ENCODE measurements around the gene TUBA4B.

- TF ChIP-seq, protein P1, sequence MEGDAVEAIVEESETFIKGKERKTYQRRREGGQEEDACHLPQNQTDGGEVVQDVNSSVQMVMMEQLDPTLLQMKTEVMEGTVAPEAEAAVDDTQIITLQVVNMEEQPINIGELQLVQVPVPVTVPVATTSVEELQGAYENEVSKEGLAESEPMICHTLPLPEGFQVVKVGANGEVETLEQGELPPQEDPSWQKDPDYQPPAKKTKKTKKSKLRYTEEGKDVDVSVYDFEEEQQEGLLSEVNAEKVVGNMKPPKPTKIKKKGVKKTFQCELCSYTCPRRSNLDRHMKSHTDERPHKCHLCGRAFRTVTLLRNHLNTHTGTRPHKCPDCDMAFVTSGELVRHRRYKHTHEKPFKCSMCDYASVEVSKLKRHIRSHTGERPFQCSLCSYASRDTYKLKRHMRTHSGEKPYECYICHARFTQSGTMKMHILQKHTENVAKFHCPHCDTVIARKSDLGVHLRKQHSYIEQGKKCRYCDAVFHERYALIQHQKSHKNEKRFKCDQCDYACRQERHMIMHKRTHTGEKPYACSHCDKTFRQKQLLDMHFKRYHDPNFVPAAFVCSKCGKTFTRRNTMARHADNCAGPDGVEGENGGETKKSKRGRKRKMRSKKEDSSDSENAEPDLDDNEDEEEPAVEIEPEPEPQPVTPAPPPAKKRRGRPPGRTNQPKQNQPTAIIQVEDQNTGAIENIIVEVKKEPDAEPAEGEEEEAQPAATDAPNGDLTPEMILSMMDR (IDR thresholded peaks at IDR 0.05; ENCODE audit: extremely low read depth in 1 of 2, insufficient read depth in 1 of 2, low read depth in 1 of 2, low read length in 2 of 2): no peak
- TF ChIP-seq MAX (IDR thresholded peaks at IDR 0.05; ENCODE audit: insufficient read depth, insufficient read length) (no peak), POLR2AphosphoS5 (IDR thresholded peaks at IDR 0.05; ENCODE audit: insufficient read depth, low read depth, low read length) (no peak), POLR2A (IDR thresholded peaks at IDR 0.05; ENCODE audit: low read depth, low read length) (no peak), EZH2 (IDR thresholded peaks at IDR 0.05; ENCODE audit: borderline replicate concordance, low read depth, low read length, severe bottlenecking) (no peak), MYC (IDR thresholded peaks at IDR 0.05; ENCODE audit: low read depth, low read length) (no peak), FOS (IDR thresholded peaks at IDR 0.05; ENCODE audit: borderline replicate concordance, insufficient read depth, low read length) (no peak), JUN (IDR thresholded peaks at IDR 0.05; ENCODE audit: borderline replicate concordance, insufficient read depth, insufficient read length, low read depth) (no peak), GATA2 (IDR thresholded peaks at IDR 0.05; ENCODE audit: insufficient read depth, insufficient read length, low read depth, low read length) (no peak)
Observed at GRCh38 chr2:219252570-219252899, 508 bp upstream of the TUBA4B start.

Measured in endothelial cell of umbilical vein (primary cell).